ENCODE results near the gene EFCAB8.

The EFCAB8 gene

GRCh38 chr20:33005908-33006775 lies 147.4 kb downstream of the EFCAB8 start:
- no peak for DNase-seq (ENCODE audit: extremely low read depth in 1 of 2, low read depth in 1 of 2)

GRCh38 chr20:33006776-33007375 lies 148.2 kb downstream of the EFCAB8 start:
- no peak for DNase-seq (ENCODE audit: extremely low read depth in 1 of 2, low read depth in 1 of 2)

- no peak for DNase-seq (ENCODE audit: extremely low read depth in 1 of 2, low read depth in 1 of 2)
Observed at GRCh38 chr20:33007376-33008335, 148.9 kb downstream of the EFCAB8 start, which contains the start of gene BPIFB2. BPIFB2 (plus strand) TSS chr20:33007704; CDS start chr20:33008575, 871 bp downstream.

GRCh38 chr20:33008336-33009213 lies 149.9 kb downstream of the EFCAB8 start:
- no peak for DNase-seq (ENCODE audit: extremely low read depth in 1 of 2, low read depth in 1 of 2)

- no peak for DNase-seq (ENCODE audit: extremely low read depth in 1 of 2, low read depth in 1 of 2)
Observed at GRCh38 chr20:33009214-33010132, 150.8 kb downstream of the EFCAB8 start.

- DNase-seq (ENCODE audit: extremely low read depth in 1 of 2, low read depth in 1 of 2): no peak
Observed at GRCh38 chr20:33010133-33010504, 151.4 kb downstream of the EFCAB8 start.

GRCh38 chr20:33010674-33011449 lies 152.1 kb downstream of the EFCAB8 start:
- no peak for DNase-seq (ENCODE audit: extremely low read depth in 1 of 2, low read depth in 1 of 2)
